Effector CD8-positive, alpha-beta T cell (primary cell): ENCODE measurements around the gene SPHK1.

Experiments
- DNase-seq: peaks from one replicate; lab custom pipeline; 2025; lab: John Stamatoyannopoulos, UW

SPHK1 gene

DNA sequence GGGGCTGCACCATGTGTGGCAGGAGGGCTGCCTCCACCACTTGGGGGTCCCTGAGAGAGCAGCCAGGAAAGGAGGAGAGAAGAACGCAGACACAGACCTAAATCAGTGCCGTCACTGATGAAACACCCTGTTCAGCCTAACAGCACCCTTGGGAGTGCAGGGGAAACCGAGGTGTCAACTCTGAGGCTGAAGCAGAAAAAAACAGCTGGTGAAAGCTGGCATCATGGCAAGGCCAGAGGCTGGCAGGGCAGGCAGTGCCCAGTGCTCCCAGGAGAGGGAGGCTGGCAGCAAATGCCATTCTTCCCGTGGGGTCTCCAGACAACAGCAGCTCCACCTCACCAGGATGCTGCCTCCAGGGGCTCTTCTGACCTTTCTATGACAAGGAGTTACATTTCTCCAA is 23.1 kb downstream of the SPHK1 start:
- no peak for DNase-seq

DNA sequence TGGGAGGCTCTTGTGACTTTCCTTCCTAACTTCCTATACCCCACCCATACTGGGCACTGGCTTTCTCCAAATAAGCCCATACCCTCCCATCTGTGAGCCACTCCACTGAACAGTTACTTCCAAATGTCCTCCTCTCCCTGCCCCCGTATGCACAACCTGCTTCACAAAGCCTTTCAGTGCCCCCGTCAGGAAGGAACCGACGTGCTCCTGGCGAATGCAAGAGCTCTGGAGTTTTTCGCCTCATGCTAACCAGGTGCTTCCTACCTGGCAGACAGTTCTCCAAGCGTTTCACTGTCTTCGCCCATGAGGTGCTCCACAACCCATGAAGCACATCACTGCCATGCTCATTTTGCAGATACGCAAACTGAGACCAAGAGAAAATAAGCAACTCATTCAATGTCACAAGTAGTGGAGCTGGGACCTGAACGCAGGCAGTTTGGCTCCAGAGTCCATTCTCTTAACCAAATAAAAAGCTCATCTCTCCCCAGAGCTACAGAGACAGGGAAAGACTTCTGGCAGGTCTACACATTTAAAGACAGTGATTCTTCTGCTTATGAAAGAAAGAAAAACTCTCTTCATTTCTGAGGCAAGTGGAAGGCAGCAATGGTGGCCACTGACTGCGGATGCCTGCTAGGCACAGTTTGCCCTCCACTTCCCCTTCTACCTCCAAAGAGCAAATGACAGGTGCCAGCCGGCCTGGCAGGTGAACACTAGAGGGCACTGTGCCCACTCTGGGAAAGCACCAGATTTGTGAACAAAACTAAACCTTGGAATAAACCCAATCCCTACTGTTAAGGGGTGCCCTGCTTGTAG is 23.8 kb downstream of the SPHK1 start:
- peak; percentile 52 for DNase-seq

DNA sequence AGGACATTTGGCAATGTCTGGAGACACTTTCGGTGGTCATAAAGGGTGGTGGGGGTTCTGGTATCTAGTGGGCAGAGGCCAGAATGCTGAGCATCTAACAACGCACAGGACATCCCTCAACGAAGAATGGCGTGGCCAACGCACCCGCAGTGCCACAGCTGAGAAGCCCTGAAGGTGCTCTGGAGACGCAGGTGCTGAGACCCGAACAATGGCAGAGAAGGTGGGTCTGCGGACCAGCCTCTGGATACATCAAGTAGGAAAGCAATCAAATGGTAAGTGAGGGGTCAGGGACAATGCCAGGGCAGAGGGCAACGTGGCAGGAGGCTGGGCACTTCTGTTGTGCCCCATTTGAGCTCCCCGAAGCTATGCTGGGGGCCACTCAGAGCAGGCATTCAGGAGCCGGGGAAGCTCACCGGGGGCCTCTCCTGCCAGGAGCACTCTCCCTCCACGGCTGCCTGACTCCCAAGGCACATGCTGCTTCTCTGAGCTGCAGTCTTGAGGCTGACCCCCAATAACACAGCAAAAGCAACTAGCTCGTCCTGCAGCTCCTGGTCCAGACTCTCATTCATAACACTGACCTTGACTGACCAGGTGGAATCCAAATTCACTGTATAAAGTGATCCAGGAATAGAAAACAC is 26.0 kb downstream of the SPHK1 start:
- DNase-seq = no peak

DNA sequence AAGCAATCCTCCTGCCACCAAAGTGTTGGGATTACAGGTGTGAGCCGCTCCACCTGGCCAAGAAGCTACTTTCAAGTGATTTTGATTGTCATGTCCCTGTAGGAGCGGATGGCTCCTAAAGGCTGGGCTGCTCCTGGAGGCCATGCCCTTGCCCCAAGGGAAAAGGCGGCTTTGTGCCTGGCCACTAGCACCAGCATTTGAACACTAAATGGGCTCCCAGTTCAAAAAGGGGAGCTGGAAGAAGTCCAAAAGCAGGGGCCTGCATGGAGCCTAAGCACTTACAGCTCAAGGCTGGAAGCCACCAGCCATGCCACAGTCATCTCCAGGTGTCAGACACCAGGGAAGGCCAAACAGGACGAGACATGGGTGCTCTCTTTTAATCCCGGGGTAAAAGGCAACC is 26.8 kb downstream of the SPHK1 start:
- no peak for DNase-seq

DNA sequence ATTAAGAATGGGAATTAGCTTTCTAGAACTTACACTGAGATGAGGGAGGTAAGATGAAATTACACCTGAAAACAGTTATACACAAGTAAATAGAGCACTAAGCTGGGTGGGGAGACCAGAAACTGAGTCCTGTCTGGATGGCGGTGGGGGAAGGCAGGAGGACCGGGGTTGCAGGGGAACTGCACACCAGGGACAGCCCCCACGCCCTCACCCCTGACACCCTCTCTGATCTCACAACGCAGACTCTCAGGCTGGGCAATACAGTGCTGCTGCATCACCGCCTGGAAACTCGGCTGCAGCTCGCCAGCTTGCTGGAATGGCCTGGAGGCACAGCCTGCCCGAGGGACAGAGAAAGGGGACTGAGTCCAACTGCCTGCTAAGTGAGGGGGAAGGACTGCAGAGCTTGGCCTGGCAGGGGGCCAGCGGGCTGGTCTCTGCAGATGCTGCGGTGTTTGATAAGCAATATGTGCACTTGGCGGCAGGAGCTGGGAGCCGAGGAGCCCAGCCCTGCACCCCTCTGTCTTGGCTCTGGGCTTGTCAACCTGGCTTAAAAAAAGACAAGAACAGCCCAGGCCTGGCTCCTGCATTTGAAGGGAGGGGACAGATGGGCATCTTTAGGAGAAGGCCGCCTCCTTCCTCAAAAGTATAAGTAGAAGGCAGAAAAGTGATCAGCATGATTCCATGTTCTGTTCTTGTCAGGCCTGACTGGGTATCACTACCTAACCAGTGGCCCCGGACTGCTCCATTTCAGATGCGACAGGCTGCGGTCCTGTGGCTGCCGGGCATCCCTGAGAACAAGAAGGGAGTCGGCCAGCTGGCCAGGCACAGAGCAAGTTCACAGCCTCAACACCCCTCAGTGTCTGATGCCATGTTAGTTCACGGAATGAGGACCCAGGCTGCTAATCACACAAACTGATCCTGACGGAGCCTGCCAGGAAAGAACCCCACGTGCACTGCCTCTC is 30.2 kb downstream of the SPHK1 start:
- no peak for DNase-seq

DNA sequence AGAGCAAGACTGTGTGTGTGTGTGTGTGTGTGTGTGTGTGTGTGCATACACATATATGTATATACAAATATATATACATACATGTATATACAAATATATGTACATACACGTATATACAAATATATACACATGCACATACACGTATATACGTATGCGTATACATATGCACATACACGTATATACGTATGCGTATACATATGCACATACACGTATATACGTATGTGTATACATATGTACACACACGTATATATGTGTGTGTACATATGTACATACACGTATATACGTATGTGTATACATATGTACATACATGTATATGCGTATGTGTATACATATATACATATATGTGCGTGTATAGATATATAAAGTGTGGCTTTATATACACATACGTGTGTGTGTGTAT is 31.4 kb downstream of the SPHK1 start:
- DNase-seq = no peak

DNA sequence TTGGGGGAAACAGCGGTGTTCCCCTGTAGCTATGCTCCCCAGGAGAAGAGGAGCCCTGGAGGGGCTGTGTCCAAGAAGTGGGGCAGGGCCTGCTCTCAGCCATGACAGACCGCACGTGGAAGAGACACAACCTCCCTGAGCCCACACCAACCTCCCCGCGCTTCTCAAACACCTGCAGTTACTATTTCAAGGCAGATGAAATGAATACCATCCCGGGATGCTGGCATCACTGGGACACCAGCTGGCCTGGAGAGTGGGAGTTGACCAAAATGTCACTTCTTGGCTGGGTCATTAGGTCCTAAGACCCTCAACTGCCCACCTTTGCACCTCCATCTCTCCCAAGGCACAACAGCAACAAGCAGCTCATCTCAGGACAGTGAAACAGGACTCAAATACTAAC is 32.0 kb downstream of the SPHK1 start:
- DNase-seq = no peak

DNA sequence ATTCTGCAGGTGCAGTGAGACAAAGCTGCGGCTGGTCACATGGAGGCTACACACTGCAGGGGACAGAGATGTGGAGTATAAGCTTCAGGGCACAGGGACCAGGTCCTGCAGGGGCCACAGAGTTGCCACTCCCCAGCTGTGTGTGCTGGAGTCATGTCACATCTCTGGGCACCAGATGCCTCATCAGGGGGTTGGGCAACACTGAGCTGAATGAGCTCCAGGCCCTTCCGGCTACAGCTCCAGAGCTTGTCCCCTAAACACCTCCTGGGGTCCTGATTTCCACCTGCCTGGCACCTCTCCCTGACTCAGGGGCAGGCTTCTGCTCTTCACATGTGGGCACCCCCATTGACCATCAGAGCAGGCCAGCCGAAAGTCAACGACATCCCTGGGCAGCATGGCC is 32.5 kb downstream of the SPHK1 start:
- DNase-seq = no peak

DNA sequence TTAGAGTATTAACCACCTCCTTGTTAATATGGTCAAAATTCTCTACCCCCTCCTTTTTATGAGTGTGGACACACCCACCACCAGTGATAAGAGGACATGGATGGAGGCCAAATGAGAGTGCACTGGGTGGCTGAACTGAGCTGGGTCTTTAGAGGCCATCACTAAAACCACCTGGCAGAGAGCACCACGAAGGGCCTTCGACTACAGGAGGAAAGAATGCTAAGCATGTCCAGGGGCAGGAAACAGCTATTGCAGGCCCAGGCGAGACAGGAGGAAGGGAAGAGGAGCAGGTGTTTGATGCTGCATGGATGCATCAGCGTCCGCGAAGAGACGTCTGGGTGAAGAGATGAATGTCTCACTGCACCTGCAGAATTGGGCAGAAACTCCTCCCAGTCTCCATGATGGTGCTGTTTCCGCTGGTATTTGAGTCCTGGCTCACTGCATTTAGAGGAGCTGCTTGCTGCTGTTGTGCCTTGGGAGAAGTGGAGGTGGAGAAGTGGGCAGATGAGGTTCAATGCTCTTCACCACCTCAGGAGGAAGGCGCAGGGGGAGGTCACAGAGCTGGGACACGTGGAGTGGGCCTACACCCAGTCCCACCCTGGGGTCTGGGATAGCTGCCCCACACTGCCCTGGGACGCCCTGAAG is 33.2 kb downstream of the SPHK1 start:
- DNase-seq = no peak

DNA sequence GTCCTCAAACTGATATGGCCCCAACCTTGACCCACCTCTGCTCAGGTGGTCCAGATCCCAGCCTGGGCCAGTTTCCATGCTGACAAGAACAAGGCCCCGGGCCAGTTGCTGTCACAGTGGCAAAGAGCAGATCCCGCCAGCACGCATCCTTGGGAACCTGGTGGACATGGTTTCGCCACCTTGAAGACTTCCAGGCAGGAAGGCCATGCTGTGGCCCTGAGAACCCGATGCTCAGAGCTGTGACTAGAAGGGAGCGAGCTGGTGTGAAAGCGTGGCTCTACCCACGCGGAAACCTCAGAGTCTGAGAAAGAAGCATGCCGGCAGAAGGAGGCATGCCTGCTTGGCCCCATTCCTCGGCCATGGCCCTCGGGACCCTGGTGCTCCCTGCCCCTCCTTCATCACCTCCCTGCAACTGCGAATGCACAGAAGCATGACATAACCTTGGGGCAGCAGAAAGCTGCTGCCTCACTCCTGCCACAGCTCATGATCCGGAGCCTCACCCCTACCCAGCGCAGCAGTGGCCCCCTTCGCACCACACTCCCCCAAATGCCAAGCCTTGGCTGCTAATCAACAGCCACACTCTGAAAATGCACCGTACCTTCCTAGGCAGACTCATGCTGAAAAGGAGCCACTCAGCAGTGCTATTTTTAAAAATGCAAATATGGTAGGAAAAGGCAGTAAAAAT is 35.3 kb downstream of the SPHK1 start:
- no peak for DNase-seq

DNA sequence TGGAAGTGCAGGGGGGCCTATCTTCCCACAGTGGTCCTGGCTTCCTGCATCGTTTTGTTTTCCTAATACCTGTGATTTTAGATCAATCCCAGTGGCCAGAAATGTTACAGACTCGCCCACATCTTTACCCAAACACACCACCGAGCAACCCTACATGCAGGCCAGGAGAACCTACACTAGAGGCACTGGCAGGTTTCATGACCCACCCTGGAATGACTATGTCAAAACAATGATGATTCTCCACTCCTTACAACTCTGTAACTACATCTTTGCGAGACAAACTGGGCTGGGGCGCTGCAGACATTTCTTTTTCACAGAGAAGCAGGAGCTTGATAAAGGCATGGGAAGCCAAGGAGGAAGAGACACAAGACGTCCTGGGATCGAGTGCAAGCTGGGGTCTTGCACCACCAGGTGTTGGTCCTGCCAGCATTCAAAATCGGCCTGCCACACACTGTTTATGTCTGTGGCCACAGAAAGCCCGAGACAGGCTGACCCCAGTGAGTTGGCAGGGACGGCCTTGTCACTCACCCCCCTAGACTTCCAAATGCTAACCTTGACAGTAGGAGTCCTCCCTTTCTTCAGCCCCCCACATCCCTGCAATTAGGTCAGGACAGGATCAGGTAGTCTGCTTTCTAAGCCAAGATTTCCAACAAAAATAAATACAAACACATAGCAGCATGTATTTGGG is 36.1 kb downstream of the SPHK1 start:
- DNase-seq = no peak

DNA sequence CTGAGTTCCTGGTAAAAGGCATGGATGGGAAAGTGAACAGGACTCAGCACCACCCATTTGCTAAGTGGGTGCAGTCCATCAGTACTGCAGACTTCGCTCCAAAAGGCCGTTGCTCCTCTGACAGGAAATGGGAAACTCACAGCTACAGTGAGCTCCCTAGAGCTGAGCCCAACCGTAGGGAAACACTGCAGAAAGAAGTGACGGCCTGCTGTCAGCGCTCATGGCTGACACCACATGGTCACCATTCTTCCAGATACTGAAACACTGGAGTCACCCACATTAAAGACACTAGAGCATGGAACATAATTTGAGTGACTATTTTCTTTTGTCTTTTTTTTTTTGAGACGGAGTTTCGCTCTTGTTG is 36.6 kb downstream of the SPHK1 start:
- no peak for DNase-seq

DNA sequence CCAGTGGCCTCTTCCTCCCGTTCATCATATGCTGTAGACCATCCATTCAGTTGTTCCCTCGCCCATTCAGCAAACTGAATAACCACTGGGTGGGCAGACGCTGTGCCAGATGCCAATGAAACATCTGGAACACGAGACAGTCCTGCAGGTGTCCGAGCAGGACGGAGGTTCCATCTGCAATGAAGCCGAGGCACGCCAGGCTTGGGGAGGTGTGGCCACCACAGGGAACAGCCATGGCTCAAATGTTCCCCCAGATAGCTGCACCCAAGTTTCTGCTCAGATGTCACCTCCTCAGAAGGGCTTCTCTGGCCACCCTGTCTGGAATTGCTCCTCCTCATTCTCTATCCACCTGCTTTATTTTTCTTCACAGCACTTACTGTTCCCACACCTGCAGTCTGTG is 38.0 kb downstream of the SPHK1 start:
- no peak for DNase-seq

DNA sequence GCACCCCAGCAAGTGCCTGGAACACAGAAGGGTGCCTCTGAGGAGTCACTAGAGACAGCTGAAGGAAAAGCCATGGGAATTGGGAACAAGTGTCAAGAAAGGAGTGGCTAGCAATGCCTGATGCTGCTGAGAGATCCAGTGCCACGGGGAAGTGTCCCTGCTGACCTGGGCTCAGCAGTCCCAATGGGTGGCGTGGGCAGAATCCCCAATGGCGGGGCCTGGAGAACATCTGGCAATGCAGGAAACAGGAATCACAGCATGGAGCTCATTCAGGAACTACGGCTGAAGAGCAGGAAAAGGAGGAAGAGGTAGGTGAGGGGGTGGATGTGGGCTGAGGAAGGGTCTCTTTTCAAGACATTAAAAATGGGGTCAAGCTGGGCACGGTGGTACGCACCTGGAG is 38.5 kb downstream of the SPHK1 start:
- DNase-seq = no peak

DNA sequence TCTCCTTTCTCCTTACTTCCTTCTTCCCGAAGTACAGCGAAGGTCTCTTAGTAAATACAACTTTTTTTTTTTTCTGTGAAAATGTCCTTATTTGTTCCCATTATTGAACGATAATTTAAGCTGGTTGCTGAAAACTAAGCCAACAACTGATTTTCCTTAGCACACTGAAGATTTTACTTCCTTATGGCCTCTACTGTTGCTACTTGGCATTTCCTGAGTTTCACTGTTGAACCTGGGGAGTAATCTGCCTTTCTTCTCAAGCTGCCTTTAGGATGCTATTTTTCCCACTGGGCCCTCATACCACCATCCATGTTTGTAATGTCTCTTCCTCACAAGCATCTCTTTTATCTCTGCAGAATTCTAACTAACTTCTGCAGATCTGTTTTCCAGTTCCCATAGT is 42.4 kb downstream of the SPHK1 start:
- DNase-seq = no peak

DNA sequence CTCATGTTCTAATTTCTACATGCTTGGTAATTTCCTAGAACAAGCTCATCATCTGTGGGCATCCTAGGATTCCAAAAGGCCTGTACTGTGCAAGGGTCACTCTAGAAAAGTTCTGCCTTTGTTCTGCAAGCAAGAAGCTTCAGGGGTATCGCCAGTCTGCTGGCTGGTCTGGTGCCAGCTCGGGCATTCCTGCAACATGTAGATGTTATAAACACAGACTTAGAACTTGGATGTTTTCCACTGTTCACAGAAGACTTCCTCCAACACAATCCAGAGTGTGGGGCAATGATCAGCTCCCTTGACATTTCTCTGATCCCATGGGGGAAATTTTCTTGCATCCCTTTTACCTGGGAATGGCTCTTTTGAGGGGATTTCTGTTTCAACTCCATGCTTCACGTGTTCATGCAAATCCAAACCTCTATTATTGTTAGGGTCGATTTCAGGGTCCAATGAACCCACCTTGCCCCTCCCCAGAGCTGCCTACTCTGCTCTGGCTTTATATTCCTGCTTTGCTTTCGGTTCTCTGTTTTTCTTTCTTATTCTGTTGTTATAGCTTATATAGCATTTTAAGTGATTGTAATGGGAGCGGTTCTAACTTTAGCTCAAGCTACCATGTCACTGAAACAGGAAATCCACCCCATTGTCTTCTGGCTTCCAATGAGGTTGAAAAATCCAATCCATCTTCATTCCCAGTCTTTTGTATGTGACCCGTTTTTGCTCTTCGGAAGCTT is 43.3 kb downstream of the SPHK1 start:
- no peak for DNase-seq

DNA sequence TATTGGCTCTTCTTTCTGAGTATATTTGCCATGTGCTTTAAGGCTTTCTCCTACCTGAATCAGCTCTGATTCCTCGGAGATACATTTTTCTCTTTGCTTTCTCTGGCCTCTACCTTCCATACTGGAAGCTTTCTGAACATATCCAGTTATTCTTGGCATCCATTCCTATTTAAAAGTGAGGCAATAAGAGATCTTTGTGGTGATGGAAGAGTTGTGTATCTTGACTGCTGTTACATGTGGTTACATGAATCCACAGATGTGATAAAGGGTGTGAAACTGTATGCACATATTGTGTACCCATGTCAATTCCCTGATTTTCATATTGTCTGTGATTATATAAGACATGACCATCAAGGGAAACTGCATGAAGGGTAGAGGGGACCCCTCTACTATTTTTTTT is 44.1 kb downstream of the SPHK1 start:
- no peak for DNase-seq

DNA sequence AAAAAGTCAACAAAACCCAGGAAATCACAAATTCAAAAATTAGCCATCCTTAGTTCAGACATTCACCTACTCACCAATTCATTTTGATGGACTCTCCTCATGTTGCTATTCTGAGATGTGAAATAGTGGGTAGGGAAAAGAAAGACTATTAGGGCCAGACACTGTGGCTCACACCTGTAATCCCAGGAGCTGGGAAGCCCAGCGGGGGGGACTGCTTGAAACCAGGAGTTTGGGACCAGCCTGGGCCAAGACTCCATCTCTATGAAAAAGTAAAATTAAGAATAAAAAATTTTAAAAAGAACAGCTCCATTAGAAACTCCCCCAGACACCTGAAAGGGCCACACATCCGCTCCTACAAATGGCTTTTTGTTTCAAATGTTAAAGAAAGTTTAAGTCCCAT is 47.1 kb downstream of the SPHK1 start:
- DNase-seq = no peak

DNA sequence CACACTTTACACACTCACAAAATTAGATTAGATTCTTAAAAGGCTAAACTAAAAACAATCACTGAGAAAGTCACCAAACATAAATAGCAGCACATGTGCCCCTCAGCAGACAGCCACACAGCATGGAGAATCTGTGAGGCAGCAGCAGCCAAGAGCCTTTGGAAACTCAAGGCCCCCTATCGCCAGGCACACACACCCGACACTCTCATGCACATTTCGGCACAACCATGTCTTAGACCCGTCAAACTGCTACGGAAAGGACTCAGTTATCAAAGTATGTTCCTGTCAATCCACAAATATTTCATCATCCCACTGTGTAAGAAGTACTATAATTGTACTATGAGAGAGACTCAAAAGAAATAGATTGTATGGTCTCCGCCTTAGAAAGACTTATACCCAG is 47.6 kb downstream of the SPHK1 start:
- DNase-seq = no peak

DNA sequence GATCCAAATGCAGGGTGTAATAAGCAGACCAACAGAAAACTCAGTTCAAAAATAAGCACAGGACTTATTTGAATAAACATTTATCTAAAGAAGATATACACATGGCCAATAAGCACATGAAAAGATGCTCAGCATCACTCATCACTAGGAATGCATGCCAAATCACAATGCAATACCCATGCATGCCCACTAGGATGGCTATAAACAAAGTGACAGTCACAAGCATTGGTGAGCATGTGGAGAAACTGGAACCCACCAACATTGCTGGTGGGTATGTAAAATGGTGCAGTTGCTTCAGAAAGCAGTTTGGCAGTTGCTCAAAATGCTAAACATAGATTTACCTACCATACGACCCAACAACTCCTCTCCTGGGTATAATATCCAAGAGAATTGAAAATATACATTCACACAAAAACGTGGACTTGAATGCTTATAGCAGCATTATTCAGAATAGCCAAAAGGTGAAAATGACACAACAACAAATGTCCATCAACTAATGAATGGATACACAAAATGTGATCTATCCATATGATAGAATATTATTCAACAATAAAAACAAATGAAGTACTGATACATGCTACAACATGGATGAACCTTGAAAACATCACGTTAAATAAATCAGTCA is 48.4 kb downstream of the SPHK1 start:
- DNase-seq = no peak
